Uterus (tissue), 2 donors: Measurements from ENCODE around the gene KMT2D.
A peak's percentile ranks its signal among the peaks of the same experiment; 100 is the strongest.

Experiments used
- CTCF ChIP-seq, 4 experiments: fragments of 200-600 bp in 2 of 4; fragments of 450-650 bp in 2 of 4; sonication (generic) in 2 of 4; IDR thresholded peaks; one replicate each; pipeline ENCODE4 v1.5.1; 2016 to 2019; ENCODE audit warnings: antibody characterized with exemption in 4 of 4, mild to moderate bottlenecking in 2 of 4, moderate library complexity in 1 of 4
- POLR2A ChIP-seq, 2 donors: fragments of 450-650 bp; IDR thresholded peaks; one replicate each; pipeline ENCODE4 v1.6.1; 2016; ENCODE audit warnings: antibody characterized with exemption in 2 of 2, mild to moderate bottlenecking in 1 of 2, moderate library complexity in 1 of 2

- TF ChIP-seq CTCF (IDR thresholded peaks at IDR 0.05) (peak in 3 of 4 experiments; percentile 41 to 75 (median 43)), POLR2A (IDR thresholded peaks at IDR 0.05) (peak; percentile 57 to 70)
Measured at GRCh38 chr12:49060237-49061156, at the start of gene KMT2D.
